Islet of Langerhans (tissue), 1 donor: ENCODE measurements around the gene CYP3A5.
"Not testable (repeated sequence)": the region's sequence is repeated elsewhere in the genome, so short reads cannot be mapped to it uniquely, and the experiment has no call there.

Source experiments
- FAIRE-seq: peaks from one replicate; lab custom pipeline; 2011; peaks lifted over from hg19 to GRCh38; lab: Jason Lieb, UNC

Gene CYP3A5

DNA sequence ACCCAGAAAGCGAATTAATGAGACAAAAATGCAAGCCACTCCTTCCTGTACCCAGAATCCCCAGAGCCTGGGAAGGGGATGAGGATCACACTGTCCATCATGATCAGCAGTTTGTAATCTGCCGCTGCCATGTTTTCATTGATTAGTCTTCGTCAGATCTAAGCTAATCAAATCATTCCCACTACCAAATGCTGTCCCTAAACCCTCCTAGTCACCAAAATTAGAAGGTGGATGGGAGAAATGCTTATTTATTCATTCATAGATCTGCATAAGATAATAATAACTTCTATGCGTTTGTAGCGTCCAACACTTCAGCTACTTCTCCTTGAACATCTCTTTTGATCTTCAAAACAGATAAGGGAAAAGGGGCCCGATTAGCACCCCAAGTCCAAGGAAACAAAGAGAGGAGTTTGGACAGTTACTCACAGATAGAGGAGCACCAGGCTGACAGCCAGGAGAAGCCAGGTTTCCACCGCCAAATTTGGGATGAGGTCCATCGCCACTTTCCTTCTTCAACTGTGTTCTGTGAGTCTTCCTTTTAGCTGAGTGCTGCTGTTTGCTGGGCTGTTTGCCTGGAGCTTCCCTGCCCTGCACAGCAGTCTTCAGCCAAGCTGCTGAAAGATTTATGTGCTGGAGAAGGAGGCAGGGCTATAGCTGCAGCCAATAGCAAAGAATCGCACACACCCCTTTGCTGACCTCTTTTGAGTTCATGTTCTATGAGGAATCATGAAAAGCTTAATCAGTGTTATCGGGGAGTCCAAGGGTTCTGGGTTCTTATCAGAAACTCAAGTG is at the start of gene CYP3A5:
CYP3A5 (minus strand) TSS at position 597 of the 792 bp plus-strand sequence; CDS start at position 497, 100 bp downstream.
- no peak for FAIRE-seq

DNA sequence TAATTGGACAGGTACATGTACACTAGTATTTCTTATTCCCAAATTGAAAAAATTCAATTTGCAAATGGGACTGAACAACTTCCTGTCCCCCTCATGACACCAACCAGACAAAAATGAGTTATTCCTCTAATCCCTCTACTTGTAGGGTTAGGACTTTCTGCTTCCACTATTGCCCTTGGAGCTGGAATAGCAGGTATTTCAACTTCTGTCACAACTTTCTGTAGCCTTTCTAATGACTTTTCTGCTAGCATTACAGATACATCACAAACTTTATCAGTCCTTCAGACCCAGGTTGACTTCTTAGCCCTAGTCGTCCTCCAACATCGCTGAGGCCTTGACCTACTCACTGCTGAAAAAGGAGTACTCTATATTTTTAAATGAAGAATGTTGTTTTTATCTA is 48.8 kb upstream of the CYP3A5 start:
- FAIRE-seq = no peak

DNA sequence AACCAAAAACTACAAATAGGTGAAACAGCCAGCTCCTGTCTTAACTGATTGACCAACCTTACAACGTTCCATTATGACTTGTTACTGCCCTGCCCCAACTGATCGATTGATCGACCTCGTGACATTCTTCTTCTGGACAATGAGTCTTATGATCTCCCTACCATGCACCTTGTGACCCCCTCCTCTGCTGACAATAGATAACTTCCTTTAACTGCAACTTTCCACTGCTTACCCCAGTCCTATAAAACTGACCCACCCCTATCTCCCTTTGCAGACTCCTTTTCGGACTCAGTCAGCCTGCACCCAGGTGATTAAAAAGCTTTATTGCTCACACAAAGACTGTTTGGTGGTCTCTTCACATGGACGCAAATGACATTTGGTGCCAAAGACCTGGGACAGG is 43.4 kb upstream of the CYP3A5 start:
- not testable (repeated sequence) for FAIRE-seq

DNA sequence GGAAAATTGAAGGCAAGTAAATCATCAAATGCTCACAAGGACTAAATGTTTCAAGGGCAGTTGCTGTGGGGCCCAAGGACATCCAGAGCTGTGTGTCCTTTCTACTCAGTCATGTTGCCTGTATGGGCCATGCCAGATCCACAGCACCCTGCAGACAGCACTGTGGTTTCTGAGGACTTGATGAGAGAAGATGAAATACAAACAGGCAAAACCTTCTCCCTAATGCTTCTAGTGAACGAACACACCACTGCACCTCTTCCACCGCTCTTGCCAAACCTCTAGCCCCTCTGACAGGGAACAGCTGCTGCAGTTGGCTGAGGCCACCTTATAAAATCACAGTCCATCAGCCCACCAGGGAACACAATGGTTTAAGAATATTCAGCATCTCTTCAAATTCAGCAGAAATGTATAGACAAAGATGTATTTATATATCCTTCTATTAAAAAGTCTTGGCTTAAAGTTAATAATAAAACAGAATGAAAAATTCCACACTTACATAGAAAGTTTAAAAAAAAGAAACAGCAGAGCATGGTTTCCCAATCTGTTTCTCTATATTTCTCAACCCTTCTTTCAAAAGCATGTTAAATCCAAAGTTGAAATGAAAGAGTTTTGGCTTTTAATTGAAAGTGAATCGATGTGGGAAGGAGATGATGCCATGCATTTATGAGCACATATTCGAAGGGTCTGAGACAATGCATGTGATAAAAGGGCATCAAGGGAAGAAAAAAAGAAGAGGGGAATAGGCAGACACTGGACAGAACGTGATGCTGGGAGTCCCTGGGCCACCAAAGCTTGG is 41.2 kb upstream of the CYP3A5 start:
- FAIRE-seq = no peak

DNA sequence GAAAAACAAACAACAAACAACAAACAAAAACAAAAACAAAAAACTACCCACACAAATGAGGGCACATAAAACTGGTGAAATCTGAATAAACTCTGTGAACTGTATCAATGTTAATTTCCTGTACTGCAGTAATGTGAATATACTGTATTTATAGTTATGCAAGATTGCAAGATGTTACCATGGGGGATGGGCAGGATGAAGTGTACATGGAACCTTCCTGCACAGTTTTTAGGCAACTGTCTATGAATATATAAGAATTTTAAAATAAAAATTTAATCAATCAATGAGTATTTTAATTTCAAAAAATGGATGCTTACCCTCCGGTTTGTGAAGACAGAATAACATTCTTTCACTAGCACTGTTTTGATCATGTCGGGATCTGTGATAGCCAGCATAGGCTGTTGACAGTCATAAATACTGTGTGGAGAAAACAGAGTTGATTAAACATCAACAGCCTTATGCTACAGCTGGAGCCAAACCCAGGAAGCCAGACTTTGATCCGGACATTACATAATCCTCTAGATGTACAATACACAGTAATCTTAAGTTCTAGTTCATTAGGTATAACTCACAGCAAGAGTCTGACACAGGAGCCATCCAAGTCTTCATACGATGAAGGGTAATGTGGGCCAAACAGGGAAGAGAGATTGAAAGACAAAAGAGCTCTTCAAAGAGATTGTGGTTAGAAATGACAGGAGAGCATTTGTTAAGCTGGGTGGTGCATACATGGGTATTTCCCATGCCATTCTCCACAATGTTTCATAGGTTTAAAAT is 40.4 kb upstream of the CYP3A5 start:
- no peak for FAIRE-seq

DNA sequence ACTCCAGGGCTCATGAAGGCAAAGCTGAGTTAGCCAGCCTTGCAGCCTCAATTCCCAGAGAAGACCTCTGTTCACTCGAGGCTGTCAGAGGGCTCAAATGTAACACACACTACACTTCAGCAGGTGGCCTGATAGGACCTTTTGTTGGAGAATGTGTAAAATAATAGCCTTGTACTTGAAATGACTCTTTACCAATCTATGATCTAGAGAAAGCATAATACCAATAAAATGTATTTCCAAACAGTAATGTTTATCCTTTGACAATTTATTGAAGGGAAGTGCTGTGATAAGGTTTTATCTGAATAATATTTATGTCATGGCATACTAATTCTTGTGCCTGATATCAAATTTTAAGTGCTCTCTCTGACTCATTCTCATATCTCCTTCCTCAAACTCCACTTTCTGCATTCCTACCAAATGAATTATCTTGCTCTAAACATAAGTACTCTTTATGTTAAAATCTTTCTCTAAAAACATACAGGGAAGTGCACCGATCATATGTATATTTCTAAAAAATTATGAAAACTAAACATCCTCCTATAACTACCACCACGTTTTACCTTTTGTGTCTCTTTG is 34.3 kb upstream of the CYP3A5 start:
- no peak for FAIRE-seq

DNA sequence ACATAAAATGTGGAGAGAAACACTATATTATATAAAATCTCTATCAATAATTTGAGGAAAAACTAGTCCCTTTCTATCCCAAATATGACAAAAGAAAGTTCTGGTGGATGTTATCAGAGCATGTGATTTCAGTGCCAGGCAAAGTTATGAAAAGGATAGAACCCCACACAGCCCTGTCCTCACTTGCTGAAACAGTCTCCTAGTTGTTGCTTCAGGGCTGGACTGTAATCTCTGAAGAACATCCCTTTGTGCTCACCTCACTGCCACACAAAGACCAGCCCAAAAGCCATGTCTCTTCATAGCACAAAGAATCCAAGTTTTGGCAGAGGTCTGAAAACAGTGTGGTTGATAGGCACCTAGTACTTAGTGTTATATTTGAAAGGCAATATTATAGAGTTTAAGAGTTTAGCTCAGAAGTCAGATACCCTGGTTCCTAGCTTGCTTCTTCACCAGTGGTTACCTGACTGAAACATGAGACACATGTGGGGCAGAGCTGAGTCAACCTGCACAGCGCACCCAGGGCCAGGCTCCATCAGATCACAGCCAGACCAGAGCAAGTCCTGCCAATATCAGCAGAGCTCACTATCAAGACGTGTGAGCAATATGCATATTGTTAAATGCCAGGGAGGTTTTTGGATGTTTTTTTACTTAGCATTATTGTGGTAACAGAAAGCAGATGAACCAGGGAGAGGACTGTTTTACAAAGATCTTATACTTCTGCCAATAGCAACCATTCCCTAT is 30.2 kb upstream of the CYP3A5 start:
- no peak for FAIRE-seq

DNA sequence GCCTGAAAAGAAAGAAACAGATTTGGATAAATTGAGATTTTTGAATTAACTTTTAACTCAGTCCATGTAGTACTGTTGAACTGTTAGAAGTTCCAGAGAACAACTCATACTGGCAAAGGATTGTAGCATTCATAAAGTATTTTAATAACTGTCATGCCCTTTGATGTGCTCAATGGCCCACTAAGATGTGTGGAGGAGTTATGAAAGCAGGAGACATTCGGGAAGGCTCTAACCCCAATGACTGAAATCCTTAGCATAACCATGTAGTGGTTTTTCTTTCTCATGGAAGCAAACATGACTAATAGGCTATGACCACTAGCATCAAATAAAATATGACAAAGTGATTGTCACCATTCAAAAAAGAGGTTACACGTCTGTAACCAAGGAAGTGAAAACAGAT is 29.5 kb upstream of the CYP3A5 start:
- no peak for FAIRE-seq

DNA sequence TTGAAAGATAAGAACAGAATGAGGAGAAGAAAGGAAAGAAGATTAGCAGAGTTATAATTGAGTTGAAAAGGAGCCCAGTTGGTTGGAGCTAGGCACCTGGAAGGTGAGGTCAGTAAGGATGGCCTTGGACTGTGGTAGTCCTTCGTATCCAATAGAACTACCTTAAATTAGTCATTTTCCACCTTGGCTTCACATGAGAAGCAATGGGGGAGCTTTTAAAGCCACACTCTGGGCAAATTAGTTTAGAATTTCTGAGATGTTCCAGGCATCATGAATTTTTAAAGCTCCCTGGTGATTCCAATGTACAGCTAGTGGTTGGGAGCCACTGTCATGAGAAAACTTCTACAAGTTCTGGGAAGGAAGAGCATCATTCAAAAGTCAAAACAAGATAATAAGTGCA is 27.3 kb upstream of the CYP3A5 start:
- no peak for FAIRE-seq

DNA sequence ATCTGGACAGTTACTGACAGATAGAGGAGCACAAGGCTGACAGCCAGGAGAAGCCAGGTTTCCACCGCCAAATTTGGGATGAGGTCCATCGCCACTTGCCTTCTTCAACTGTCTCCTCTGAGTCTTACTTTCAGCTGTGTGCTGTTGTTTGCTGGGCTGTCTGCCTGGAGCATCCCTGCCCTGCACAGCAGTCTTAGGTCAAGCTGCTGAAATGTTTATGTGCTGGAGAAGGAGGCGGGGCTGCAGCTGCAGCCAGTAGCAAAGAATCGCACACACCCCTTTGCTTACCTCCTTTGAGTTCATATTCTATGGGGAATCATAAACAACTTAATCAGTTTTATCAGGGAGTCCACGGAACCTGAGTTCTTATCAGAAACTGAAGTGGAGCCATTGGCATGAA is 20.1 kb upstream of the CYP3A5 start:
- FAIRE-seq = no peak

DNA sequence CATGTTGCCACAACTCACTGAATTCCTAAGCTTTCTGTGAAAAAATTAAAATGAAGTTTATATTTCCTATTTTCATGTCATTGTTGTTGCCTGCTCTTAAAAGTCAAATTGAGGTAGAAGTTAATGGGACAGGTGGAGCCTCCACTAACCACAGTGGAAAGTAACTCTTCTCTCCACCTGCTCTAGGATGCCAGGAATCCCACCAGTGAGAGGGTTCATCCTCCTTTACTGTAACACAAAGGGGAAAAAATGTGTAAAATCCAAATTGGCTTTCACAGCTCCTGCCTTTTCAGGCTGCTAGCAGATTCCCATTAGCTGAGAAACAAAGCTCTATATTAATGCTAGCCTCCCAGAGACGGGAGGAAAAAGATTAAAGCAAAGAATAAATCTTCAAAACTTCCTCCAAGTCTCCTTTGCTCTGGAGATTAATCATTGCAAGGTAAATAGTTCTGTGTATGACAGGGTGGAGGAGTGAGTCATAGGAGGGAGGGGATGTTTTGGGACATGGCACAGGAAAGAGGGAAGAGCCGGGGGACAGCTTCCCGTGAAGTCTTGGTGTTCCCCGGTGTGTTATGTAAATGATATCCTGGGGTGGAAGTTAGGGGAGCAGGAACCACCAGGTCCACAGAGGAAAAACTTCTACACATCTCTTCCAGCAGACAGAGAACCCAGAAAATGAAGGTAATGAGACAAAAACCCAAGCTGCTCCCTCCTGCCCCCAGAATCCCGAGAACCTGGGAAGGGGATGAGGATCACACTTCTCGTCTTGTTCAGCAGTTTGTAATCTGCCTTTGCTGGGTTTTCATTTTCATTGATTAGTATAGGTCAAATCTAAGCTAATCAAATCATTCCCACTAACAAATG is 19.3 kb upstream of the CYP3A5 start:
- peak; percentile 90 for FAIRE-seq

DNA sequence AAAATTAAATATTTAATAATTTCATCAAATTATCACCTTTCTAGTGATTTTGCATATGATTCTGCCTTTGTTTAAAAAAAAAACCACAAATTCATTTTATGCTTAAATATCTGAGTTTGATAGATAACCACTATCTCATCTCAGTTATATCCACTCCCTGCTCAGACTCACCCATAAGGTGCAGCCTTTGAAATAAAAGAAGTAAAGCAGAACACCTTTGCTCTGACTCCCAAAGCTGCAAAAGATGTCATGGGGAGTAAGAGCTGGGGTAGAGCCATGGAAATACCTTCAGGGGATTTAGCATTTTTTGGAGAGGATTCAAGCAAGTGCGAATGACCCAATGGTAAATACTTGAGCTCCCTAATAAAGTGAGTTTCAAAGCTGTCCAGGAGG is 15.1 kb upstream of the CYP3A5 start:
- no peak for FAIRE-seq

DNA sequence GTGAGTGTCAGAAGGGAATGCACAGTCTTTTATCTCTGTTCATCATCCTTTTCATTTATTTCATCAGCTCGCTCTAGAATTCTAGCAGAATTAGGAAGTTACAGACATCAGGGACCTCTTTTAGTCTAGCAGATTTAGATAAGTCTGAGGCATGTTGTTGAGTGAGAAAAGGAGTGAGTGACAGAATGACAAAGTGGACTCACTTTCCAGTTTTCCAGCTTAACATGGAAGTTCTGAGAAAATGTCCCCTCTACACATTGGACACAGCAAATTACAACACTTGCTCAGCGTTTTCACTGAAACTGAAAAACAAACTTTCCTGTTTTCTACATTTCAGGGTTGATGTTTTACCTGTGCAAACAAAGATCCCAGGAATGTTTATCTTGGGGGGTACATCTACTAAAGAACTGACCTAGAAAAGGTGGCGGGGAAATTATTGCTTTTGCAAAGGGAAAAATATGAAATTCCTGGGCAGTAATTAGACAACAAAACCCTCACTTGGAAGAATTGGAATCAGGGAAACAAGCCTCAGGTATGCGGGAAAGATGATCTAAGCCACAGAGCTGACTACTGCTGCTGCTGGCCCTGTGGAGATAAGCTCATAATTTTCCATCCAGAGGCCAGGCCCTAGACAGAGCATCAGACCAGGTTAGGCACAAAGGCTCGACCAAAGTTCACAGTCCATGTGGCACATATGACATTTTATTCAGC is 14.6 kb upstream of the CYP3A5 start:
- no peak for FAIRE-seq

DNA sequence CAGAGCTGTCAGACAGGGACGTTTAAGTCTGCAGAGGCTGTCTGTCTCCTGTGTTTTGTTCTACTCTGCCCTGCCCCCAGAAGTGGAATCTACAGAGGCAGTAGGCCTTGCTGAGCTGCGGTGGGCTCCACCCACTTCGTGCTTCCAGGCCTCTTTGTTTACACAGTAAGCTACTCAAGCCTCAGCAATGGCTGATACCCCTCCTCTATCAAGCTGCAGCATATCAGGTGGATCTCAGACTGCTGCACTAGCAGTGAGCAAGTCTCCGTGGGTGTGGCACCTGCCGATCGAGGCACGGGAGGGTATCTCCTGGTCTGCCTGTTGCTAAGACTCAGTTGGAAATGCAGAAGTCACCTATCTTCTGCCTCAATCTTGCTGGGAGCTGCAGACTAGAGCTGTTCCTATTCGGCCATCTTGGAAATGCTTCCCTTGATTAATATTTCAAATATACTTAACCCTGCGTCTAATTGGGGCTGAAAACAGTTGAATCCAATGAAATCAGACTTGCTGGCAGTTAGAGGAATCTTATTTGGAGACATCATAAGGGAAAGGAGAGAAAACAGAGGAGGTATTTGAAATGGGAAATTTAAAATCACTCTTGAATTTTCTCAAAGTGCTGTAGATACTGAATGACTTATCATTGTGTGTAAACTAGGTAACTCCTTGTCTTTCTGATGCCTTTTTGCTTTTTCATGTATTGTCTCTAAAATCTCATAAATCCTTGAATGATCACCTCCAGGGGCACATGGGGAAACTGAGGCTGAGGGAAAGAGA is 13.8 kb upstream of the CYP3A5 start:
- FAIRE-seq = peak; percentile 36

DNA sequence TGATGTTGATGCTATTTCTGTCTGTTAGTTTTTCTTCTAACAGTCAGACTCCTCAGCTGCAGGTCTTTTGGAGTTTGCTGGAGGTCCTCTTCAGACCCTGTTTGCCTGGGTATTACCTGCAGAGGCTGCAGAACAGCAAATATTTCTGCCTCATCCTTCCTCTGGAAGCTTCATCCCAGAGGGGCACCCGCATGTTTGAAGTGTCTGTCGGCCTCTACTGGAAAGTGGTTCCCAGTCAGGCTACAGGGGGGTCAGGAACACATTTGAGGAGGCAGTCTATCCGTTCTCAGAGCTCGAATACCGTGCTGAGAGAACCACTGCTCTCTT is 13.3 kb upstream of the CYP3A5 start:
- no peak for FAIRE-seq

DNA sequence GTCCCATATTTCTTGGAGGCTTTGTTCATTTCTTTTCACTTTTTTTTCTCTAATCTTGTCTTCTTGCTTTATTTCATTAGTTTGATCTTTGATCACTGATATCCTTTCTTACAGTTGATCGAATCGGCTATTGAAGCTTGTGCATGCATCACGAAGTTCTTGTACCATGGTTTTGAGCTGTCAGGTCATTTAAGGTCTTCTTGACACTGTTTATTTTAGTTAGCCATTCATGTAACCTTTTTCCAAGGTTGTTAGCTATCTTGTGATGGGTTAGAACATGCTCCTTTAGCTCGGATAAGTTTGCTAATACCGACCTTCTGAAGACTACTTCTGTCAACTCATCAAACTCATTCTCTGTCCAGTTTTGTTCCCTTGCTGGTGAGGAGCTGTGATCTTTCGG is 12.8 kb upstream of the CYP3A5 start:
- not testable (repeated sequence) for FAIRE-seq

DNA sequence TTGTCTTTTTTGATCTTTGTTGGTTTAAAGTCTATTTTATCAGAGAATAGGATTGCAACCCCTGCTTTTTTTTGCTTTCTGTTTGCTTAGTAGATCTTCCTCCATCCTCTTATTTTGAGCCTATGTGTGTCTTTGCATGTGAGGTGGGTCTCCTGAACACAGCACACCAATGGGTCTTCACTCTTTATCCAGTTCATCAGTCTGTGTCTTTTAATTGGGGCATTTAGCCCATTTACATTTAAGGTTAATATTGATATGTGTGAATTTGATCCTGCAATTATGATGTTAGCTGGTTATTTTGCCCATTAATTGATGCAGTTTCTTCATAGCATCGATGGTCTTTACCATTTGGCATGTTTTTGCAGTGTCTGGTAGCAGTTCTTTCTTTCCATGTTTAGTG is 11.9 kb upstream of the CYP3A5 start:
- FAIRE-seq = not testable (repeated sequence)

DNA sequence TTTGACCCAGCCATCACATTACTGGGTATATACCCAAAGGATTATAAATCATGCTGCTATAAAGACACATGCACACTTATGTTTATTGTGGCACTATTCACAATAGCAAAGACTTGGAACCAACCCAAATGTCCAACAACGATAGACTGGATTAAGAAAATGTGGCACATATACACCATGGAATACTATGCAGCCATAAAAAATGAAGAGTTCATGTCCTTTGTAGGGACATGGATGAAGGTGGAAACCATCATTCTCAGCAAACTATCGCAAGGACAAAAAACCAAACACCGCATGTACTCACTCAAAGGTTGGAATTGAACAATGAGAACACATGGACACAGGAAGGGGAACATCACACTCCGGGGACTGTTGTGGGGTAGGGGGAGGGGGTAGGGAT is 11.1 kb upstream of the CYP3A5 start:
- not testable (repeated sequence) for FAIRE-seq

DNA sequence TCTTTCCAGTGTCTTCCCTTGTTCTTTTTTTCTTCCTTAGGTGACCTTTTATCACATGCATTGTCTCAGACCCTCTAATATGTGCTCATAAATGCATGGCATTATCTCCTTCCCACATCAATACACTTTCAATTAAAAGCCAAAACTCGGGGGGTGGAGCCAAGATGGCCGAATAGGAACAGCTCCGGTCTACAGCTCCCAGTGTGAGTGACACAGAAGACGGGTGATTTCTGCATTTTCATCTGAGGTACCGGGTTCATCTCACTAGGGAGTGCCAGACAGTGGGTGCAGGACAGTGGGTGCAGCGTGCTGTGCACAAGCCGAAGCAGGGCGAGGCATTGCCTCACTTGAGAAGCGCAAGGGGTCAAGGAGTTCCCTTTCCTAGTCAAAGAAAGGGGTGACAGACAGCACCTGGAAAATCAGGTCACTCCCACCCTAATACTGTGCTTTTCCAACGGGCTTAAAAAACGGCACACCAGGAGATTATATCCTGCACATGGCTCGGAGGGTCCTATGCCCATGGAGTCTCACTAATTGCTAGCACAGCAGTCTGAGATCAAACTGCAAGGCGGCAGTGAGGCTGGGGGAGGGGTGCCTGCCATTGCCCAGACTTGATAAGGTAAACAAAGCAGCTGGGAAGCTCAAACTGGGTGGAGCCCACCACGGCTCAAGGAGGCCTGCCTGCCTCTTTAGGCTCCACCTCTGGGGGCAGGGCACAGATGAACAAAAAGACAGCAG is 6.2 kb upstream of the CYP3A5 start:
- not testable (repeated sequence) for FAIRE-seq
